Ramos (cell line): ENCODE measurements around the gene ATP2A3.

ENCODE experiments used
- in situ Hi-C: fragments of 300-500 bp; cut with MboI; formaldehyde crosslinking; loops from one replicate; pipeline ENCODE4 v1.14.3; 2022; ENCODE audit warnings: low sequenced_read_pairs; ENCODE audit not compliant: unreplicated experiment

The ATP2A3 gene

DNA sequence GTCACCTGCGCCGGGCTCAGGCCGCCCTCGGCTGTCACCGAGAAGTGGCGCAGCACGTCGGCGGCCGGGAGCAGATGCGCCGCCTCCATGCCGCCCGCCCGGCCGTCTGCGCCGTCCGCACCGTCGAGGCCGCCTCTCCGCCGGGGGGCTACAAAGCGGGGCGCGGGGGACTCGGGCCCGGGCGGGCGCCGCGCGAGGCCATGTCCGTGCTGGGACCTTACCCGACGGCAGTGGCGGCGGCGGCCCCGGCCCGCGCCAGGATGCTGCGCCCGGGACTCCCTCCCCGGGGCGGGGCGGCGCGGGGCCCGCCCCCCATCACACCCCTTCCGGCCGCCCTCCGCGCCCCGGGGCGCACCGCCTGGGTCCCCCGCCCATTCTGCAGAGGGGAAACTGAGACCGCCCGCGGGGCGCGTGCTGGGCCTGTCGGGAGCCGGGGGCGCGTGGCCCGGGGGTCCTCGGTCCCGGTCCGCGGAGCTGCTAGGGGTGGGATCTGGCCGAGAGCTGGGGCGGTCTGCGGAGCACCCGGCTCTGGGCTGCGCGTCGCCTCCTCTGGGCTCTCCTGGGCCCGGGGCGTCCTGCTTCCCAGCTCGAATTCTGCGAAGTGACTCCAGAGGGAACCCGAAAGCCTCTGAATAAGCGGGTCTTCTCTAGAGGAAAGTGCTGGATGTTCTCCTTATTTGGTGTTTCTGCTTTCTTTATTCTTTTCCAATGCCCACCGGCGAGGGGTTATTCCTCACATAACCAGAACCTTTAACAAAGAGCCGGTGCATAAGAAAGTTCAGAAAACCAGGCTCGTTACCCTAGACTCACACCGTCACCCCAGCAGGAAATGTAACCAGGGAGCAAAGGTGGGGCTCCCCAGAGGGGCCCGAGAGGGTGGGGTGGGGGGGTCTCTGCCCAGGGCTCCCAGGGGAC lies at the start of gene ATP2A3:
TSS of gene ATP2A3 (minus strand) at position 235 of the 915 bp plus-strand sequence. CDS start at position 89, 146 bp downstream.
- in situ Hi-C loops, result loop anchor here (25.0 kb wide), 1 partner anchor 423 kb away; no protein-coding TSS in a partner anchor

DNA sequence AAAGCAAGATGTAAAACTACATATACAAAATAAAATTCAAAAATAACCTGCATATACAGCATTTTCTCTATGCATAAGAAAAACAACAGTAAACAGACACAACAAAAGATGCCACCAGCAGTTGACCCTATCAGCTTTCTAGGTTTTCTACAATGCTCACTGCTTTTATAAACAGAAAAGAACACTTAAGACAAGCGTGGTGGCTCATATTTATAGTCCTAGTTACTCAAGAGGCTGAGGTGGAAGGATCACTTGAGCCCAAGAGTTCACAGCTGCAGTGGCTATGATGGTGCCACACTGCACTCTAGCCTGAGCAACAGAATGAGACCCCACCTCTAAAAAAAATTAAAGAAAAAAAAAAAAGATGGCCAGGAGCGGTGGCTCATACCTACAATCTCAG lies 46.5 kb upstream of the ATP2A3 start:
- in situ Hi-C loops, result loop anchor here (10.0 kb wide), 1 partner anchor 146 kb away; no protein-coding TSS in a partner anchor

DNA sequence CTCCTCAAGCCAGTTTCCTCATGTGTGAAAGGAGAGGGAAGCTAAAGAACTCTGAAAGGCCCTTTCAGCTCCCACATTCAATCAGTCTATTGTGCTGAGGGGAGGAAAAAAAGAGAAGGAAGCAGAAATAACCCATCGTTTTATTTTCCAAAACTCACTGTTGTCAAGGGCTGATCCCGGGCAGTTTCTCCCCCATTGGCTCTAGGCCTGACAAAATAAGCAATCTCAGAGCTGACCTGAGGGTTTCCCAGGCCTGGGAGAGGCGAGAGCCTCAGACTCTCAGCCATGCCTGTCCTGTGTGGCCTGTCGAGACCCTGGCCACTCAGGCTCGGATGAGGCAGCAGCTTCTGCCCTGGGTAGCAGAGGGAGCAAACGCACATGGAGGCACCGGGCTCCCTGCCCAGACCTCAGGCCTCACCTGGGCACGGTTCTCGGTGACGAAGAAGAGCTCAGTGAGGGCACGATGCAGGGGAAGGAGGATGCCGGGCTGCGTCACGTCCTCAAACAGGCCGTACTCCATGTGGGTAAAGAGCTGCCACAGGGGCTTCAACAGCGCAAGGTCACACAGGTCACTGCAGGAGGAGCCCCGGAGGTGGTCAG lies 45.0 kb upstream of the ATP2A3 start:
- in situ Hi-C loops, result loop anchor here (5.0 kb wide), 1 partner anchor 97 kb away; no protein-coding TSS in a partner anchor

DNA sequence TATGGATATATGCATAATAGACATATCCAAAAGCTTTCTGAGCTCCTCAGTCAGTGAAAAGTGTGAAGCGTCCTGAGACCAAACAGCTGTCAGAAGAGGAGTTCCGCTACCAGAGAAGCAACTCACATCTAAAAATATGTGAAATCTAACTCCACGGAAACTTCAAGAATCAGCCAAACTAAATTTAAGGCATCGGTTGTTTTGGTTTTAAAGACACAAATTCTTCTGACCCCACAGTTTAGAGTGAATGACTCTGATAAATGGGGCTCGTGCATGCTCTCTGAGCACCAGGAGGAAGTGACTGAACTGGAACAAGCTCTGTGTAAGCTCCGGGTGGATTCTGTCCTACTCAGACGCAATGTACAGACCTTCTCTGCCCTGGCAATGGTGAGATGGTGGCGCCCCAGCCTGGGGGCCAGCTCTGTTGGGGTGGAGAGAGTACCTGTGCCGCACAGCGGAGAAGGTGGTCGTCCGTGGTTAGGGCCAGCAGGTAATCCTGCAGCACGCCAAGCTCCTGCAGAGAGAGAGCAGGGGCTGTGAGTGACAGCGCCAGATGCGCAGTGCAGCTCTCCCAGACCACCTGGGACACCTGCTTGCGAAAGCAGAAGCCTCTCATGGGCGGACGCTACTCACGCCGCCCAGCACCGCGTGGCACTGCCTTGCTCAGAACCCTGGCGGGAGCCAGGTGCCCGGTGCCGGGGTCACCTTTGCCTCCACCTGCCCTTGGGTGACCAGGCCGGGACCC lies 44.4 kb upstream of the ATP2A3 start:
- in situ Hi-C loops, result loop anchor here (5.0 kb wide), 1 partner anchor 96 kb away; no protein-coding TSS in a partner anchor

DNA sequence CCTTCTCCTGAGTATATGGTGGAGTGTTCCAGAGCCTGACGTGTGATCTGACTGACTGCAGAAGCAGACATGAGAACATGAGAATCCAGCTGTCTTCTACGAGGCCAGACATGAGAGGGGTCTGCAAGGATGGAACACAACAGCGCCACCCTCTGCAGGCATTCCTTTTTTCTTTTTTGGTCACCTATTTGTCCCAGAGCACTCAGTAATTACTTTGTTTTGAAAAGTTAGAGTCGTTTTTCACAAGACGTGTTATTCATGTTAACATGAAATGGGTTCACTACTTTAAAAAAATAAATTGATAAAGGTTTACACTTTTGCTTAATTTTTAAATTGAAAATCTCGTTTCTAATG lies 43.8 kb upstream of the ATP2A3 start:
- in situ Hi-C loops, result loop anchor here (5.0 kb wide), 1 partner anchor 96 kb away; no protein-coding TSS in a partner anchor

DNA sequence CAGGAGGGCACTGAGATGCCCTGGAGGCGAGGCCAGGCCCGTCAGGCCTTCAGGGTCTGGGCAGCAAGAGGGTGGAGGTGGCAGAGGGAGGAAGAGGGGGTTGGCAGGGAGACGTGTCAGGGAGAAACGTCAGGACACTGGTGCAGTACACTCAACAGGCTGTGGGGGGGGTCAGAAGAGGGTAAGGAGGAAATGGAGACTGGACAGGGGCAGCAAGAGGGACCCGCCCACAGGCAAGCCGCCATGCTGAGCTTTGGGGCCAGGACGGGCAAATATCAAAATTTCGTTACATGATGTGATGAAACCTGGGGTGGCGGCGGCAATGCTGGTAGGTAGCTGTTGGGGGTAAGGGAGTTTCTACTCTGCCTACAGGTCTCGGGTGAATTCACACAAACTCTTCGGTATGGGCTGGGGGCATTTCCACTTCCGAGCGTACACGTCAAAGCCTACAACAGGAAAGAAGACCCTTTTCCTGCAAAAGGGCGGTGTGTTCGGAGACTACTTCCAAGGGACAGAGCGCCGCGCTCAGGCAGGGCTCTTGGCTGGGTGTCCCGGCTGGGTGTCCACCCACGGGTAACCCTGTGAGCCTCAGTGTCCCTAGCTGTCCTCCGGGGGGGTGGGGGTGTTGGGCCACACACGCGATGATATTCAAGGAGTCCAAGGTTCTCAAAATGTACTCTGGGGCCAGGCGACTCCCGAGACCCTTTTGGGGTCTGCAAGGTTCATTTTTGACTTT lies 43.3 kb upstream of the ATP2A3 start:
- in situ Hi-C loops, result loop anchor here (5.0 kb wide), 1 partner anchor 95 kb away; no protein-coding TSS in a partner anchor

DNA sequence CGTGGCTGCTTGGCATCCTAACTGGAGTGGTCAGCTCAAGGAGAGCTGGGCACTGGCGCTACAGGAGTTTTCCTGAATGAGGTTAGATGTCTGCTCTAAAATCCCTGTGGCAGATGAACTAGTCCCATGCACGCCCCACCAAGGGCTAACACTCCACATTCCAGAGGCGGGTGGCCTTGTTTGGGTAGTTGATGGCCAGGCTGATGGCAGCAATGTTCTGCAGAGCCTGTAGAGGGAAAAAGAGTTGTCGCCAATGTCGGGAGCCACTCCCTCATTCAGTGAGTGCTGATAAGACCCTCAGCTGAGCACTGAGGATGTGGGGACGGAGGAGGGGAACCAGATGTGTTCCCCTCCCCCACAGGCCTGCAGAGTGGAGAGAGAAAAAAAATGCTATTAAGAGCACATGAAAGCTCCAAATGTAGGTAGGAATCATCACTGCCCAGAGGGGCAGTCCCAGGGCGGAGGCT lies 42.5 kb upstream of the ATP2A3 start:
- in situ Hi-C loops, result loop anchor here (5.0 kb wide), 1 partner anchor 94 kb away; no protein-coding TSS in a partner anchor

DNA sequence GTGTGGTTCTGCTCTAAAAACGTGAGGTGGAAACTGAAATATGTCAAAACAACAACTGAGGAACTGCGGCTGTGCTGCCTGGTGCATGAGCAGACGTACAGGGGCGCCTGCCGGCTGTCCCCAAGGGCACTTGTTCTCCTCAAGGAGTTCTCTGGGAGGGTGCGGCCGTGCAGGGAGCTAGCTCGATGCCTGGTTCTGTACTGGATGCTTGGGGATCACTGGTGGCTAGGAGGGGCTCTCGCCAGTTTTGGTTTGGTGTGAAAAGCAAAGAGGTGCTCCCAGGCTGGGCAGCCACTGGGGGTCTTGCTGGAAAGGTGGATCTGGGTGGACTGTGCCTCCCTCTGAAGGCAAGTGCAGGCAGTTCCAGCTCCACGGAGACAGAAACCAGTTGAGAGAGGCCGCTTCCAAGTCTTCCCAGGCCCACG lies 41.9 kb upstream of the ATP2A3 start:
- in situ Hi-C loops, result loop anchor here (5.0 kb wide), 1 partner anchor 94 kb away; no protein-coding TSS in a partner anchor

DNA sequence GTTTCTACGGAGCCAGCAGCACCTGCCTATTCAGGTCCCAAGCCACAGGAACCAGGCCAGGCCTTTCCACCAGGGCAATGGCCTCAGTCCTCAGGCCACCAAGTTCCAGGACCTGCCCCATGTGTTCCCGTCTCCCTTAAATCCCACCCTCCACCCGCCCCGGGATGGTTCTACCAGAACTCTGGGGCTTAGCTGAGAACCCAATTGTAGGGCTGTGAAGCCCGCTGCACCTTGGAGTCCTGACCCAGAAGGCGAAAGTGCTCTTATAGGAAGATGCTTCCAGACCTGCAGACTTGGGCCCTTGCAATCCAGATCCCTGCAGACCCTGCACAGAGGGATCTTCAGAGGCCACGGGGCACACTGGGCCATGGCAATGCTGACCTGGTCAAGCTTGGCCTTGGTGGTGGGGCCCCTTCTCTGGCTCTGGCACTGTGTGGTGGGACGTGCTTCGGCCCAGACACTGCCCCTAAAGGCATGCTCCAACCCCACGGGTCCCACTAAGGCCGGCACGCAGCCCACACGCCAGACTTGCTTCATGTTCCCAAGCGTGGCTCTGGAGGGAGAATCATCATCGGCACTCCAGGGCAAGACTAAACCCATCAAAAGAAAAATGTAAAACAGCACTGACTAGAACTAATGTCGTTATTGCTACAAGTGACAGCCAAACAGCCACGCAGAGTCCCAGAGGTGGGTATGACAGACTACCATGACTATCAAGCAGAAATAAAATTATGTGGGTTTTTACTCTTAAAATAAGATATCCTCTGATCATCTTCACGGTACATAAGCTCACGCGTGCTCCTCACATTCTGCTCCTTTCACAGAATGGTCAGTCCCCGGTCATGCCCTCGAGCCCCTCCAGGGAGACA lies 41.3 kb upstream of the ATP2A3 start:
- in situ Hi-C loops, result loop anchor here (5.0 kb wide), 1 partner anchor 93 kb away; no protein-coding TSS in a partner anchor

DNA sequence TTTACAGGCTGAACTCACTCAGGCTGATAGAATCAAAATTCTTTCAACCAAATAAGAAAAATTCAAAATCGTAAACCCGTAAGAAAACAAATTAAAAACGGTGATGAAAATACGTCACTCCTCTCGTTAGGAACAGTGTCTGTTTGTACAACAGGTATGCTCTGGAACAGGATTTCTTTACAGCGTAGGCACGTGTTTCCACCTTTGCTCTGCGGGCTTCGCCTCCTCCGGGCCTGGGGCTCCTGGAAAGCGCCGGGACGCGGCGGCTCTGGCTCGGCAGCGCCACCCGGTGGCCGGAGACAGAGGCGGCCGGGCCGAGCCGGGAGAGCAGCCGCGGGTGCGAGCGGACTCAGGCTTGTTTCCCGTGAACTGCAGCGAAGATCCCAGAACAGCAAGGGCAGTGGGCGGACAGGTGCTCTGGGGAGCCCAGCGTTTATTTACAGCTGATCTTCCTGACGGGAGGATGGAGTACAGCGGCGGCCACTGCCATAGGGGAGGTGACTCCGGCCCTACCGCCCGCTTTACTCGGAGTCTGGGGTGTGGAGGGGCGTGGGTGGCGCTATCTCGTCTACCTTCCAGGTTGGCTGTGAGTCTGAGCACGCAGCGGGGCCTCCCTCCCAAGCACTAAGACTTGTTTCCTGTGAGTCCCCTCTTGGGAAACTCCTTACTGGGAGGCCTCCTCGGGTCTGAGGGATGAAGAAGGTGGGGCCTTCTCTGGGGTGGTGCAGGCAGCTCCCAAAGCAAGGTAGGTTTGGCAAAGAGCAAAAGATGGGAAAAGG lies 40.5 kb upstream of the ATP2A3 start:
- in situ Hi-C loops, result loop anchor here (5.0 kb wide), 1 partner anchor 92 kb away; no protein-coding TSS in a partner anchor

DNA sequence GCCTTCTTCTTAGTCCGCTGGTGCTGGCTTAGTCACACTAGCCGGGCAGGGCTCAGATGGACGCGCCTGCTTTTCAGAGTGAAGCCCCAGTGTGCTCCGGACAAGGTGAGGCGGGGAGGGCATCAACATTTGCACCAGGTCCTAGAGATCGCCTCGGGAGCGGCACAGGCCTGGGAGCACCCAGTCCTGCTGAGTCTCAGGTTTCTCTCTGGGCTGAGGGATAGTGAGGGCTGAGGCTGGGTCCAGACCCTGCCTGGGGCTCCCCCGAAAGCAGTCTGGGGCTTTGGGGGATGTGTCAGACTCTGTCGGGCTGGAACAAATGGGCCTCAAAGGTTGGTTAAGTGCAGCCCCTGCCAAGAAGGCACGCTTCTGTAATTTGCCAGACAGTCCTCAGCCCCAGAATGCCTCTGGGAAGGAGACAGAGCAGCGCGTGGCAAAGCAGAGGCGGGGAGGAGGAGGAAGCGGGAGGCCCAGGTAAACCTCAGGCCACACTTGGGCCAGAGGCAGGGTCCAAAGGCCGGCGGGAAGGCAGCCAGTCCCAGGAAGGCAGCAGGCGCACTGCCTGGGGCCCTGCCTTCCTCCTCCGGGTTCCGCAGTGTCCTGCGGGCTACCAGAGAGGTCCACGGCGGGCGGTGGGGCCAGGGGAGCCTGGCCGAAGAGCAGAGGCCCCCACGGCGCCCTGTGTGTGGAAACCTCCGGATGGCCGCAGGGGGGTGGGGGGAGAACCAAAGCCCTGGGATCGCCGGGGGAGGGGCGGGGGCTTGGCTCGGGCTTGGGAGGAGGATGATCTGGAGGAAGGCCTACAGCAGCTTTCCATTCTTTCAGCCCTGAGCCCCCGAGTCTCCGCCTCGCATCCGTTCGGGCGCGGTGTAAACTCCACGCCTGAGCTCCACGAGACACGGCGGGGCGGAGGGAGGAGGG lies 39.5 kb upstream of the ATP2A3 start:
- in situ Hi-C loops, result no loop called here

DNA sequence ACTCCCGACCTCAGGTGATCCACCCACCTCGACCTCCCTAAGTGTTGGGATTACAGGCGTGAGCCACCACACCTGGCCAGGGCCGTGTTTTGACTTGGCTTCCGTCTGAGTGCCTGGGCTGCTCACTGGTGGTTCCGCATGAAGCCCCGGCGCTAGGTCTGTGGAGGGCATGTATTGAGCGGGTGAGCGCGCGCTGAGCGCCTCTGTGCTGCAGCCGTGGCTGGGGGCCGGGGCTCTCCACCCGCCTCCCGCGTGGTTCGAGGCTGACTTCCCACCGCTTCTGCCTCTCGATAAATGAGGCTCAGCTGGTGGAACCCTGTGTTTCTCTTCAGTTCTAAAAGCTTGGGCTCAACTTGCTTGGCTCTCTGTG lies 38.9 kb upstream of the ATP2A3 start:
- in situ Hi-C loops, result no loop called here

DNA sequence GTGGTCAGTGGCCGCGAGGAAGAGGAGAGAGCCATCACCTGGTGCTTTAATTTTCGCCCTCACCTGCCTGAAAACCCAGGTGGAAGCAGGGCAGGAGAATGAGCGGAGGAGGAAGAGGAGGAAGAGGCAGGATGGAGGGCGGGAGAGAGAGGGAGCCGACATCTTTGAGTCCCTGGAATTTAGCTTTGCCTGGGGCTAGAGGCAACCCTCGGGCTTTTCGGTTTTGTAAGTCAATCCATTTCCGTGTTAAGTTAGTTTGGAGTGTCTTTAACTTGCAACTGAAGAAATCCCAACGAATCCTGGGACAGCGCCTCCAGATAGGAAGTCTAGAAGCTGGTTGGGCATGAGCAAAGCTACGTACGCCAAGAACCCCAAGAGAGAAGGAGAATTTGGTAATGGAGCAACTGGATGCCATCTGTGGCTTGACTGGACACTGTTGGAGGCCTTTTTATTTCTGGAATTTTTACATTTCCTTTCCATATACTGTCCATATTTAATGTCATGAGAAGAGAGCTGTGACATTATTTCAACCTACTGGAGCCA lies 36.9 kb upstream of the ATP2A3 start:
- in situ Hi-C loops, result no loop called here

DNA sequence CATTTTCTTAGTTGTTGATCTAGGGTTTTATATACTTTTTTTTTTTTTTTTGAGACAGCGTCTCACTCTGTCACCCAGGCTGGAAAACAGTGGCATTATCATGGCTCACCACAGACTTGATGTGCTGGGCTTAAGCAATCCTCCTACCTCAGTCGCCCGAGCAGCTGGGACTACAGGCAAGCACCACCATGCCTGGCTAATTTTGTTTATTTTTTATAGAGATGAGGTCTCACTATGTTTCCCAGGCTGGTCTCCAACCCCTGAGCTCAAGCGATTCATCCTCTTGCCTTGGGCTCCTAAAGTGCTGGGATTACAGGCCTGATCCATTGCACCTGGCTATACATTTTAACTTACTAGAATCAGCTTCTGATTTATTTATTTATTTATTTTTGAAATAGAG lies 34.2 kb upstream of the ATP2A3 start:
- in situ Hi-C loops, result no loop called here

DNA sequence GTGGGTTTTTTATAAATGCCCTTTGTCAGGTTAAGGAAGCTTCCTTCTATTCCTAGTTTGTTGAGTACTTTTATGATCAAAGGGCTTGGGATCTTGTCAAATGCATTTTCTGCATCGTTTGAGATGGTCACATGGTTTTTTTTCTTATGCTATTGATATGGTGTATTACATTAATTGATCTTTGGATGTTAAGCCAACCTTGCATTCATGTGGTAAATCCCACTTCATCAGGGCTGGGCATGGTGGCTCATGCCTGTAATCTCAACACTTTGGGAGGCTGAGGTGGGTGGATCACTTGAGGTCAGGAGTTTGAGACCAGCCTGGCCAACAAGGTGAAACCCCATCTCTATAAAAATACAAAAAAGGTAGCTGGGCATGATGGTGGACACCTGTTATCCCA lies 30.8 kb upstream of the ATP2A3 start:
- in situ Hi-C loops, result no loop called here

DNA sequence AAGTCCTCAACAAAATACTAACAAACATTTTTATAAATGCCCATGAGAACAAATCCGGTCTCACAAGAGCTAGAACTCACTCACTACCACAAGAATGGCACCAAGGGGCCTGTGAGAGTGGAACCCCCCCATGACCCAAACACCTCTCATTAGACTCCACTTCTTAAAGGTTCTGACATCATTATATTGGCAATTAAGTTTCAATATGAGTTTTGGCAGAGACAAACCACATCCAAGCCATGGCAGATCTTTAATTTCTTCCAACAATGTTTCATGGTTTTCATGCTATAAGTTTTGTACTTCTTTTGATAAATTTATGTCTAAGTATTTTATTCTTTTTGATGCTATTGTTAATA lies 30.0 kb upstream of the ATP2A3 start:
- in situ Hi-C loops, result no loop called here
